ENCODE measurements around the gene DIS3L2.

The DIS3L2 gene

GRCh38 chr2:232276733-232277313 is 315.3 kb downstream of the DIS3L2 start:
- DNase-seq = no peak

- no peak for DNase-seq
Measured at GRCh38 chr2:232278534-232278933, 317.0 kb downstream of the DIS3L2 start.

DNA sequence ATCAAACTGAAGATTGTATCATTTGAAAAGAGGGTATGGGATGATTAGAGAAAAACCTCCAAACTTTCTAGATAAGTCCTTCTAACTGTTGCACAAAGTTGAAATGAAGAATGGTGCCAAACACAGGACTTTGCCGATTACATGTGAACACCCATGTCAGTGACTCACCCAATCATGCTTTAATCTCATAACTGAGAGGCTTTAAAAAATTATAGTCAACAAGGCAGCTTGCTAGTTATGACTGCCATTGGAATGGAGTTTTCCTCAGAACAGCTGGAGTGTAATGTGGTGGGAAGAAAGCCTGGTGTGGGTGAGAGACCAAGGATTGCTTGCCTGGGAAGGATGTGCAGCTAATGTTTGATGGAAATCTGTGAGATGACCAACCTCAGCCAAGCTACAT is 318.8 kb downstream of the DIS3L2 start:
- DNase-seq = no peak

- DNase-seq = no peak
Measured at GRCh38 chr2:232281858-232282507, 320.5 kb downstream of the DIS3L2 start.

DNA sequence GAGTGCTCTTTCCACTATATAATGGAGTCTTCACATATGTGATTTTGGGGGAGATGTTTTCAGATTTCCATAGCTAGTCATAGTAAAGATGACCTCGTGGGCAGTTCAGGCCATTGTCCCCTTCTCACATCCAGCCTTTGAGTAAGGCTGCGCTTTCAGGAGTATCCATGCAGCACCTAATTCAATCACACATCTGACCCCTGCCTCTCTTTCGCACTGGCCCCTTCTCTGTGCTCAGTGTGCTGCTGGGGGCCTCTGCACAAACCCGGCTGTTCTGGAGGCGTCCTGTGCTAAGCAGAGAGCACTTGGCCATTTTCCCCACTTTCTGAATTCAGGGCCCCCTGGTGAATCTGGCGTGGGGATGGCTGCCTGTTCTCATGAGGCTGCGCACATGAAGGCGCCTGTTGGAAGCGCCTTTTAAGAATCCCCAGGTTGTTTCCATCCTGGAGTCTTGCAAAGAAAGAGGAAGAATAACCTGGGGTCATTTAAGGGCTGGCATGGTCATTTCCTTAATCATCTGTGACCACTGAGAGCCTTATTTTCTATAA is 321.1 kb downstream of the DIS3L2 start:
- no peak for DNase-seq

DNA sequence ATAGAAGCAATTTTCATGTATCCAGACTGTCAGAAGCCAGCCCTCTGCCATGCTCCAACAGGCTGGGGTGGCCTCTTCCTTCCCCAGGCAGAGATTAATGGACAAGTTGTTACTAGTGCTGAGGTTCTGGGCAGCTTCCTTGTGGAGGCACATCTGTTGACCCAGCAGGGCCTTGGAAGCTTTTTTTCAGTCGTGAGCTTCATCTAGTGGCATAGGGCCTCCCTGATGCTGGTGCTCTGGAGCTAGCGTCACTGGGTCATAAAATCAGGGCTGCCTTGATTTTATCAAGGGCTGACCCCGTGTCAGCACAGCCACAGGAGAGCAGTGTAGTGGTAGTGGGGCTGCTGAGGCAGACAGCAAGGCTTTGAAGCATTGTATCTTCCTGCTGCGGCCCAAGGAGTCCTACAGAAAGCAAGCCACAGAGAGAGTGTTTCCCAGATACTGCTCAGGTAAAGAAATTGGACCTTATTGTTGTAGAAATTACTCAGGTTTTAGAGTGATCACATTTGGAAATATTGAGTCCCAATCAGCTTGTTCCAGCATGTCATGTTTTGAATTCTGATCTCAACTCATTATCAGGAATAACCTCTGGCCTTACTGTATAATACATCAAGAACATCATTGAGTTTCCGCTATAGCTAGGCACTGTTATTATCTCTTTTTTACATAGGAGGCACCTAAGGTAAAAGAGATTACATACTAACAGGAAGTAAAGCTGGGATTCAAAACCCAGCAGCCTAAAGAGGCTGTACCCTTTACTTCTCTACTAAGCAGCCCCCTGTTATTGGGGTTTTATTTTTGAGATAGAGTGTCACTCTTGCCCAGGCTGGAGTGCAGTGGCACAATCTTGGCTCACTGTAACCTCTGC is 324.7 kb downstream of the DIS3L2 start:
- no peak for DNase-seq

DNA sequence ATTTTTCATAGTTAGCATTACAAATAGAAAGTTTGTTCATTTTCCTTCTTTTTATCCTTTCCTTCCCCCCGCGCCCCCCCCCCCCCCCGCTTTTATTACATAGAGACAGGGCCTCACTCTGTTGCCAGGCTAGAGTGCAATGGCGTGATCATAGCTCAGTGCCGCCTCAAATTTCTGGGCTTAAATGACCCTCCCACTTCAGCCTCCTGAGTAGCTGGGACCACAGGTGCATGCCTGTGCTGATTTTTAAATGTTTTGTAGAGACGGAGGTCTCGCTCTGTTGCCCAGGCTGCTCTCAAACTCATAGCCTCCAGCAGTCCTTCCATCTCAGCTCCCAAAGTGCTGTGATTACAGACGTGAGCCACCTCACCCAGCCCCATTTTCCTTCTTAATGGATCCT is 325.8 kb downstream of the DIS3L2 start:
- no peak for DNase-seq

DNA sequence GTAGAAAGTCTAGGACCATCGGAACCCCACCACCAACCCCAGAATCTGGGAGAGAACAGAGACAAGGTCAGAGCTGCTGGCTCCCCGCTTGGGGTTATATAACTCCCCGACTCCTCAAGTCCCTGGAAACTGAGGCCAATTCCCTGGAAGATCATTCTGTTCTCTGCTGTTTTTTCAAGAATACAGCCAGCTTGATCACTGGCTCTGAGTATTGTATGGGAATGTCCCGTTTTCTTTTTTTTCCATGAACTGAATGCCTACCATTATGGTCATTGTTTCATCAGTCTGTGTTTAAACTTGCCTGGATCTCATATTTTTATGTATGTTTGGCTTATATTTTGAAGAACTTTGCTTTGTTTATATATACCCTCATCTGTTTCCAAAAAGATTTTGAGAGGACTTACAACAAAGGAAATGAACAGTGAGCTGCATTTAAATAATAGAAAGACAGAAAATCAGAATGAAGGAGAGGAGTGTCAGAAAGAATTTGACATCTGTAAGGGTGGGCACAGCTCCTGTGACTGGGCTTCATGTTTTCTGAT is 327.0 kb downstream of the DIS3L2 start:
- no peak for DNase-seq

DNA sequence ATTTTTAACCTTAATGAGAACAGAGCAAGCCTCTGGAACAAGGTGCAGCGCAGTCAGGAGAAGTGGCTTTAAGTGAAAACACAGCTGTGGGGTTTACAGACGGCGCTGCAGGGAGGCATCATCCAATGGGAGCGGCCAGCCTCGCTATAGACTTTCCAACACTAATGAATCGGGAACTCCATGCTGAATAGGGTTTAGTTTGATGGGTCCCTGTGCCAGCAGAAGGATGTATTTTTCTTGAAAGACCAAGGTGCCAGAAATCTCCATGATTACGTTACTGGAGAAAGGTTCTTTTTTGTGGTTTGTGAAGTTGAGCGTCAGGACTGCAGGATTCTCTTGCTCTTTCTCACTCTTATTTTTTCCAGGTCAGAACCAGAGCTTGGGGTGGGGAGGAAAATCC is 329.2 kb downstream of the DIS3L2 start:
- DNase-seq = no peak

GRCh38 chr2:232291343-232291742 is 329.8 kb downstream of the DIS3L2 start:
- no peak for DNase-seq

DNA sequence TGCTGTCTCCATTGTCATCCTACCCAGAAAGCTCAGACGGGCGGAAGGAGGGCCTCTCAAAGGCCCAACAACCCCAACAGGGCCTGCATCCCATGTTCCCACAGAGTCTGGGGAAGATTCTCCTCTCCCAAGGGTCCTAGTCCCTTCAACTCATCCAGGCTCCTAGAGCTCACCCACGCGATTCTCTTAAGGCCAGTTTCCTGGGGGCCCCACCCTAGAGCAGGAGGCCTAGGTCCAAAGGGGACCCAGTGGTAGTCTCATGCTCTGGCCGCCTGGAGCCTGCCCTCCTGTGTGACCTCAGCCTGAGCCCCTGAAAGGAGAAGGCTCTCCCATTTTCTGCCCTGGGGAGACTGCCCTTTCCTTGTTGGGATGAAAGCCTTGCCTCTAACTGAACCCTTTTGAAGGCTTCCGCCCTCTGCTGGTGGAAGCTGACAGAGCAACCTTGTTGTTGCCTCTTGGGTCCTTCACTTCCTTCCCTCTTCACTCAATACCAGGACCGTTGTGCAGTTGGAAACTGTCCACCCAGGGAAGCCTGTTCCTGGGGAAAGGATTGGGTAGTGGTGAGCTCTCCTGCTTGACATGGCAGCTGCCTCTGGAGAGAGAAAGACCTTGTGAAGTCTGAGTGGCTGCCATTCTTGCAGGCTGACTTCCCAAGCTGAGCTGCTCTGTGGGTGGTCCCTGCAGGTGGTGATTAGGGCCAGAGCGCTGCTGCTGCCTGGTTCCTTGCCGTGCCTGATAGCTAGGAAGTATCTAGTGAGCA is 331.1 kb downstream of the DIS3L2 start:
- peak; percentile 69 to 76 for DNase-seq

DNA sequence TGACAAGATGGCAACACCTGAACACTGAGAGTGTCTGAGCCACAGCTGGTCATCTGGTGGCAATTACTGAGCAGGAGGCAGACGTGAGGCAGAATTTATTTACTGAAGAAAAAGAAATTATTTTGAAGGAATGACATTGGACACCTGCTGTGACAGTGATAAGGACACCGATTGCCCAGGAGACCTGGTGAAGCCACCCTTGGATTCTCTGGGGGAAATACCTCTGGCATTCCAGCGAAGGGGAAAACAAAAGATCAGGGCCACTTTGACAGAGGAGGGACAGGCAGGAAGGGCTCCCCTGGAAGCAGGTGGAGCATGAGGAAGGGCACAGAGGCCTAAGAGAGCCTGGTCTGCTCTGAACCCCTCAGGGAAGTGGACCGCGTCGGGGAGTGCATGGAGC is 331.7 kb downstream of the DIS3L2 start:
- DNase-seq = no peak

DNA sequence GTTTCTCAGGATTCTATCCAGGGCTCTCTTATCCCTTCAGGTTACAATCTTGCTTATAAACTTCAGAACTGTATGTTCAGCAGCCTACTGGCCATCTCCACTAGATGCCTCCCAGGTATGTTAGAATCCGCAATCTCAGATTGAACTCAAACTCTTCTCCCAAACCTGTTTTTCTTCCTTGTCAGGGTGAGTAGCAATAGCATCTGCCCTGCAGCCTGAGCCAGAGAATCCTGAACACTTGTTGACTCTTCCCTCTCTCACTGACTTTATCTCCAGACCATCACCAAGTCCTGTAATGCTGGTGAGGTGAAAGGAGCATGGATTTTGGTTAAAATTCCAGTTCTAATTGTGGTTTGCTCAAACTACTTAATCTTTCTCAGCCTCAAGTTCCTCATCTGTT is 334.5 kb downstream of the DIS3L2 start:
- DNase-seq = no peak

- DNase-seq = no peak
Measured at GRCh38 chr2:232296776-232297525, 335.4 kb downstream of the DIS3L2 start.

DNA sequence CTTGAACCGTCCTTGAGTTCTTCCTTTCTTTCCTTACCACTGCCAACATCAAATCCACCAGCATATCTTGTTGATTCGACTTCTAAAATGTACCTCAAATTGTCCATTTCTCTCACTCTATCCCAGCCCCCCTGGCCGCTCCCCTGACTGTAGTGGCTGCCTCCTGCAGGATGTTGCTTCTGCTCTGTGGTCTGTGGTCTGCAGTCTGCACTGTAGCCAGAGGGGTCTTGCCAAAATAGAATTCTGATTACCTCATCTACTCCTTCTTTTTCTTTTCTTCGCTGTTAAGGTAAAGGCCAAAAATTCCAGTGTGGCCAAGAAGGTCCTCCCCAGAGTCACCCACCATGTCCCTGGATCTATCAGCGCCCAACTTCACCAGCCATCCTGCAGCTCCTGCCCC is 337.6 kb downstream of the DIS3L2 start:
- DNase-seq = no peak

GRCh38 chr2:232299927-232300674 is 338.6 kb downstream of the DIS3L2 start:
- no peak for DNase-seq

- no peak for DNase-seq
Measured at GRCh38 chr2:232300894-232301387, 339.4 kb downstream of the DIS3L2 start.

DNA sequence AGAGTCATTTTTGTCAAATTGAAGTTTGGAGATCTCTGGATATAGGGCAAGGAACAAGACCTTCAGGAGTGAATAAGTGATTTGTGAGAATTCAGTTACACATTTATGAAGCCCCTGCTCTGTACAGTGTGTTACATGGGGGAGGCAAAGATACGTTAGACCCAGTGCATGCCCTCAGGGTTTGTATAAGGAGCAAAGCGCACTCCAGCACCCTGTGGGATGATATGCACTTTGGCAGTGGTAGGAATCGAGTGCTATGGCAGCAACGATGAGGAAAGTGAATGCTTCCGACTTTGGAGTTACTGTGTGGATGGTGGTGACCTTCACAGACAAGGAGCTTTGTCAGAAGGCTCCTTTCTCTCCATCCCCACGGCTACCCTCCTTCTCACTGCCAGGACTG is 342.7 kb downstream of the DIS3L2 start:
- no peak for DNase-seq

DNA sequence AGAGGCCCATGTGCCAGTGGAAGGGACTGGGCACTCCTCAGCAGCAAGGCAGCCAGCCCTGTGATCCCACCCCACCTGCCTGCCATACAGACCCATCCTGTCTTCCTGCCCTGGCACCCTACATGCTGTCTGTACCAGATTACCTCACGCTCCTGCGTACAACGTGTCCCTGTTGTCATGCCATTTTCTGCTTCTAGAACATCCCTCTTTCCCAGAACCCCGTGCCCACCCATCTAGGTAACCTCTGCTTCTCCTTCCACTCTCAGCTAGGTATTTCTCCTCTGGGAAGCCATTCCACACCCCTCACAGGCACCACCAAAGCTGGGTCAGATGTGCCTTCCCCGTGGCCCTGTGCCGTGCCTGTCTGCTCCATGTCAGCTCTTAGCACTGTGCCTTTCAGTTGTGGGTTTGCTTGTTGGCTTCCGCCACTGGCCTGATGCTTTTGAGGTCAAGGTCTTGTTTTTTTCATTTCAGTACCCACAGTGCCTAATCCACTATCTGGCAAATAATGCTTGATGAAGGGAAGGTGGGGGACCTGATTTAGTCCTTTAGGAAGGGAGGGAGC is 345.3 kb downstream of the DIS3L2 start:
- DNase-seq = no peak

DNA sequence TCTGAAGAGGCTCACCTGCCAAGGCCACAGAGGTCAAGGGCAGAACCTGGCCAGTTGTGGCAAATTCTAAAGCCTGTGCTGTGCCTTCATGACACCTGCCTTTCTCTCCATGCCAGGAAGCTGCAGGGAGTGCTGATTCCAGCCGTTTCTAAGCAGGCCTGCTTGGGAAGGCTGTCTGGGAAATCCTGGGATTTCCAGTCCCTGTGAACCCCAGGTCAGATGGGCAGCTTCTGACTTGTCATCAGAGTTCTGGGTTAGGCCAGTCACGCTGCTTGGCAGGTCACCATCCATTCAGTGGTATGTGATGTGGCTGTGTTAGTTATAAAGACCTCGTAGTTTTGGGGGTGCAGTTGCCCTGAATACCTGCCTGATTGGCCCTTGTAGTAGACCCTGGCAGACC is 346.3 kb downstream of the DIS3L2 start:
- no peak for DNase-seq

DNA sequence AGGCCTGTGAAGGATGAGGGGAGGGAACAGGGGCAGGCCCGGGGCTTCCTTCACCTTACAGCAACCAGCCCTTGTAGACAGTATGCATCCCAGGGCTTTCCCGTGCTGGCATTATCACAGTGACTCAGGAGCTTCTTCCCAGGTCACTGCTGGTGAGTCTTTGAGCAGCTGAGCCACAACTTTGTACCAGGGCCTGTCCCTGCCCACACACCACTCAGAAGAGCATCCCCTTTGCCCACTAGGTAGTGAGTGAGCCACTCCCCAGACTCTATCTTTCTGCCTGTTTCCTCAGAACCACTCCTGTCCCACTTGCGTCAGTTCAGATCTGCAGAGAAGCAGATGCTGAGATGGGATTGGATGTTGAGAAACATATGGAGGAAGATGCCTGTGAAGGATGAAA is 347.5 kb downstream of the DIS3L2 start:
- no peak for DNase-seq
